Right forelimb (tissue), 1 donor: ENCODE results near the gene UBL7.

Experiments used
- DNase-seq: peaks from one replicate; pipeline ENCODE4 v3.0.0-alpha.2; 2018

The UBL7 gene

GRCh38 chr15:74438721-74439316, 22.1 kb downstream of the UBL7 start:
- DNase-seq = peak; percentile 86

- no peak for DNase-seq
These were observed 22.8 kb downstream of the UBL7 start for GRCh38 chr15:74438206-74438605.

DNA sequence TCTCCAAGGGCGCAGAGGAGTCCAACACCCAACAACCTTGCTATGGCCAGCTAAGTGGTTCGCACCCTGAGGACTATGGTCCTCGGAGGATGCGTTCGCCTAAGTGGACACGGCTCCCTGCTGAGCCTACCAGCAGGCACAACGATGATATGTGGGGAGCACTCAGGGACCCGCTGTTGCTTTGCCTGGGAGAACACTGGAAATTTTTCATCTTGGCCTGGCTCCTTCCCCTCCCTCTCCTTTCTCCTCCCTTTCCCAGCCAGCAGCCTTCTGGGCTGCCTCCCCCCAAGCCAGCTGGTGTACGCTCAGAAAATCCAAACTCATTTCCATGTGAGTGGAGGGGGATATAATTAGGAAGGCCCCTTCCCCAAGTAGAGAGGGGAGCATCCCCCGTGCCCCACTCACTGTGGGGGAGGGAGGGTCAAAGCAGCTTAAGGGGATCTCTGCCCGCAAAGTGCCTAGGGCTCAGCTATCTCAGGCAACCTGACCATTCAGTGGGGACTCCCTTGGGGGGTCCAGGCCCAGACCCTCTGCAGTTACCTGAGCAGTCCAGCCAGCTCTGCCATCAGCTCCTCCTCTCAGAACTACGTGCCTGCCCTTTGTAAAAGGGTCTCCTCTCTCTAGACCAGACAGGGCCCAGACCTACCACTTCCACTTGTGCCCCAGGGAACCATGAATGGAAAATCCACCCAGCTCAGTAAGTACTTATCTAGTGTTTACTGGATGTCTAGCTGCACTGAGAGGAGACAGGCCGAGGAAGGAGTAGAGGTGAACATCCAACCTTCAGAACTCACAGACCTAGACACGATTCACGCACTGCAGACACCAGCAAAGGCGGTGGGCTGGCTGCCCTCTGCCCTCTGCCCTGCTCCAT, 26.5 kb downstream of the UBL7 start:
- no peak for DNase-seq

DNA sequence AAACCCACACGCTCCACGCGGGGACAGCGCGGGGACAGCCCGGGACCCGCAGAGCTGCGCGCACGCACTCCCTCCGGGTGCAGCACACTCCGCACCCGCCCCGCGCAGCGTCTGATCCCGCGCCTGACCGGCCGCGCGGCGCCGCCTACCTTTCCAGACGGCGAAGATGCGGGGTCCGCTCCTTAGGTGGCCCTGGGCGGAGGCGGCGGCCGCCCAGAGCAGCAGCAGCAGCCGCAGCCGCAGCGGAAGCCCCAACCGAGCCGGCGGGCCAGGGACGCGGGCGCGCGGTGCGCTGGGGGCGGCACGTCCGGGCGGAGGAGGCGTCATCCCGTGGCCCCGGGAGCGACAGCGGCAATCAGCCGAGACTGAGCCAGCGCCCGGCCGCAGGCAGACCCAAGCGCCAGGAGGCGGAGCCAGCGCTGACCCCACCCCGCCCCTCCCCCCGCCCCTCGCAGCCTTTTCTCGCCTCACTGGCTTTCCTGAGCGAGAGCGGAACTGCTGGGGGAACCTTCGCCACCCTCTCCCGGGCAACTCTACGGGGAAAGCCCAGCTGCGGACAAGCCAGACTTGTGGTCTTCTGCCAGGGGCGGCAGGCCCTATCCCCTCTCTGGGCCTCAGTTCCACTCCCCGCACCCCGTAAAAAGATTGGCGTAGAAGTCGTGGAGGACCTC, 27.2 kb downstream of the UBL7 start, which contains the start of gene SEMA7A:
Gene SEMA7A, minus strand, starts transcription at position 367 of the 671 bp plus-strand sequence. Its CDS starts 40 bp downstream, at position 327.
- DNase-seq = peak; percentile 95

GRCh38 chr15:74432968-74433591, 27.9 kb downstream of the UBL7 start:
- no peak for DNase-seq

- no peak for DNase-seq
These were observed 28.5 kb downstream of the UBL7 start for GRCh38 chr15:74432271-74432967.

GRCh38 chr15:74431645-74432044, 29.3 kb downstream of the UBL7 start:
- DNase-seq = no peak

DNA sequence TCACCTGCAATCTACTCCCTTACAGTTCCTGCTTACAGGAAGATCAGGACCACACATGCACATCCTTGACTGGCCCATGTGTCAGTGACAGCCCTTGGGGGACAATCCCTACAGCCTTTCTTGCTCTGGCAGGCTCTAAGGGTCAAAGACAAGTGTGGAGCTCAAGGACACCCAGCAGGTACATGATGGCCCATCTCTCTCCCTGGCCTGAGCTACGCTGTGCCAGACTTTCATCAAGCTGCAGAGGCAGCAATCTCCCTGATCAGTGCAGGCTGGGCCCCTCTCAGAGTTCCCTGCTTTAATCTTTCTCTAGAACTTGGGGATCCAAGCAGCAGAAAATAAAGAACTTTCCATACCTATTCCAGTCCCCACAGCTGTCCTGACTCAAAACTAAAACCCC, 29.8 kb downstream of the UBL7 start:
- DNase-seq = no peak

GRCh38 chr15:74430510-74430951, 30.4 kb downstream of the UBL7 start:
- no peak for DNase-seq

- no peak for DNase-seq
These were observed 31.1 kb downstream of the UBL7 start for GRCh38 chr15:74429781-74430400.

GRCh38 chr15:74428970-74429780, 31.8 kb downstream of the UBL7 start:
- DNase-seq = no peak

- no peak for DNase-seq
These were observed 32.5 kb downstream of the UBL7 start for GRCh38 chr15:74428442-74428787.

- no peak for DNase-seq
These were observed 33.1 kb downstream of the UBL7 start for GRCh38 chr15:74427607-74428441.

DNA sequence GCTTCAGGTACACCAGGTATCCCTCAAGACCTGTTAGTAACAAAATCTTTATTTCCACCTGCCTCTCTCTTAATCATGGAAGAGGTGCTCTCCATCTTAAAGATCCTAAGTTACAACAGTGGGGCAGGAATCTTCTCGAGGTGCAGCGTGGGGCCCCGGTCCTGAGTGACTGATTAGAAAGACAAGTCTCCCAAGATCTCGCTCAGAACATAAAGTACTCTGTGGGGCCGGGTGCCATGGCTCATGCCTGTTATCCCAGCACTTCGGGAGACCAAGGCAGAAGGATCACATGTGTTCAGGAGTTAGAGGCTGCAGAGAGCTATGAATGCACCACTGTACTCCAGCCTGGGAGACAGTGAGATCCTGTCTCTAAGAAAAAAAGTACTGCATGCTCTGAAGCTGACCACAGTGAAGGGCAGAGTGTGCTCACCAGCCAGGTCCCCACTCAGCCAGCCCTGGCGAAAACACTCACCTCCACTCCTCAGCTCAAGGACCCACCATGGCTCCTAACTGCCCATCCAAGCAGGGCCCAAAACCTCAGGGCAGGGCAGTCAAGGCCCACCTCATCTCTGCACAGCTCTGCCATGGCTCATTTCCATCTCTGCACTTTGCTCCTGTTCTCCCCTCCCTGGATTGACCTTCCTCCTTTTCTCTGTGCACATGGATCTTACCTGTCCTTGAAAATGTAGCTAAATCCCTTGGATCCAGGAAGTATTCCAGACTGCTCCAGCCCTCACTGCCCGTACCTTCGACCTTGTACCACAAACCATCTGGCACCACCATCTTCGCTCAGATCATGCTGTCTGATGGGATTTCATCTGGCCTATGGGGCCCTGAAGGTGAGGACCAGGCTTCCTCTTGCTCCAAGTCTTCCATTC, 34.3 kb downstream of the UBL7 start:
- DNase-seq = no peak

DNA sequence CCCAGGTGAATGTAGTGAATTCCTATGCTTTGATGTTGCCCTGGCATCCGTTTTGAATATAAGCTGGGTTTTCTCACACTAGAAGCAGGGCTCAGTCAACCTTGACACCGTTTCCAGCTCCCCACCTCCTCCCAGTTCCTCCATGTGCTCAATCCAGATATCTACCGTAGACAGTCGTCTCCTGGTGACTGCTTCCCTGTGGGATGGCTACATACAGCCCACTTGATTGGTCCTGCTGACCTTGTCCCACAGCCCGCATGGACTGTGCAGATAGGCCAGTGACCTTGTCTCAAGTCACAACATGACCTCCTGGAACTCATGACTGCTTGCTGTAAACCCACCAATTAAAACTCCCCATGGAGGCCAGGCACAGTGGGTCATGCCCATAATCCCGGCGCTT, 35.3 kb downstream of the UBL7 start:
- DNase-seq = no peak

DNA sequence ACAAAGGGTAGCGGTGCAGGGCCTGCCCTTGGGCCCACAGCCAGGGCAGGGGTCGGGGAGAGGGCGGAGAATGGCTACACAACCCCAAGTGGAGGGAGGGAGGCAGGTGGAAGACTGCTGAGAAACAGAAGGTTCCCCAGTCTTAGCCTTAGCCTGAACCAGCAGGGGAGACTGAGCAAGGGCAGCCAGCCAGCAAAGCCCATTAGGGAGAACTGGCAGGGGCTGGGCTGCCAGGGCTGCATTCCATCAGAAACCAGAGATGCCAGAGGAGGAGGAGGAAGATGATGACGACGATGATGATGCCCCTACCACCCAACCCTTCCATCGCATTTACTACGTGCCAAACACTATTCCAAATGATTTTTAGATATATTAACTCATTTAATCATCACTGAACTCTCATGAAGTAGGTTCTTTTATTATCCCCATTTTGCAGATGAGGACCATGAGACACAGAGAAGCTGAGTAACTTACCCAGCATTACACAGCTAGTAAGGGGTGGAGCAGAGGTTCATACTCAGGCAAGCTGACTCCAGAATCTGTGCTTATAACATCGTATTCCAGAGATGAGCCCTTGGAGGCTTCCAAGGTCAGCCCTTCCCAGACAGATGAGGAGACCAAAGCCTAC, 35.9 kb downstream of the UBL7 start:
- no peak for DNase-seq

GRCh38 chr15:74423431-74424257, 37.3 kb downstream of the UBL7 start:
- no peak for DNase-seq
